HG03039 (cell line): ENCODE data around the gene PPP1R3F.

ENCODE experiments used
- ATAC-seq: cut with Tn5 transposase; IDR thresholded peaks from one replicate; pipeline ENCODE4 v1.9.1; 2021; ENCODE audit warnings: mild to moderate bottlenecking, moderate library complexity; ENCODE audit not compliant: unreplicated experiment

The PPP1R3F gene, protein sequence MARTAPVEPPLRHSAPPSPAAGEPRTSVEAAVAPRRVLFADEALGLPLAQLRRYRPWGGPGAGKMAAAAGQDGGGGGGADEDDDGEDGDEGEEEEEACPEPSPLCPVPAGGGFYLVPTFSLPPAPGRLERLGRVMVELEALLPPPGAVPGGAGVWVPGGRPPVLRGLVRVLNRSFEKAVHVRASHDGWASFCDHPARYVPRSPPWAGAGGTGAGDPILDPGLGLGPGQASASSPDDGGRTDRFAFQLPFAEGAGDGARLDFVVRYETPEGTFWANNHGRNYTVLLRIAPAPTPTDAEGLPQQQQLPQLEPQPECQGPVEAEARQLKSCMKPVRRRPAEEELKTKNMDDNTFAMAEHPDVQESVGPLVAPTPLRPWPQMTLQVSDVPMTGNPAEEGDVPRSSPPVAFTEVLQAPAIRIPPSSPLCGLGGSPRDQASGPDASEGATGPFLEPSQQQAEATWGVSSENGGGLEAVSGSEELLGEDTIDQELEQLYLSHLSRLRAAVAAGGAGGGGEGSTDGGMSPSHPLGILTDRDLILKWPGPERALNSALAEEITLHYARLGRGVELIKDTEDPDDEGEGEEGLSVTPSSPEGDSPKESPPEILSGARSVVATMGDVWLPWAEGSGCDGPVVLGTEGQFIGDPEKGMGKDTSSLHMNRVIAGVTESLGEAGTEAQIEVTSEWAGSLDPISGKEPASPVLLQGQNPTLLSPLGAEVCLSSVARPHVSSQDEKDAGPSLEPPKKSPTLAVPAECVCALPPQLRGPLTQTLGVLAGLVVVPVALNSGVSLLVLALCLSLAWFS

DNA sequence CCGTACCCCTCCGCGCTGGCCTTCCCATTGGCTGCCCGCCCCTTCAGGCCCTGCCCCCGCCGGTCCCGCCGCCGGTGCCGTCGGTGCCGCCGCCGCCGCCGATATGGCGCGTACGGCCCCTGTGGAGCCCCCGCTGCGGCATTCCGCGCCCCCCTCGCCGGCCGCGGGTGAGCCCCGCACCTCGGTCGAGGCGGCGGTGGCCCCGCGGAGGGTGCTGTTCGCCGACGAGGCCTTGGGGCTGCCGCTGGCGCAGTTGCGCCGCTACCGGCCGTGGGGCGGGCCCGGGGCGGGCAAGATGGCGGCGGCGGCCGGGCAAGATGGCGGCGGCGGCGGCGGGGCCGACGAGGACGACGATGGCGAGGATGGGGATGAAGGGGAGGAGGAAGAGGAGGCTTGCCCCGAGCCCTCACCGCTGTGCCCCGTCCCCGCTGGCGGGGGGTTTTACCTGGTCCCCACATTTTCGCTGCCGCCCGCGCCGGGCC lies at the start of gene PPP1R3F:
Gene PPP1R3F, plus strand, starts transcription at position 27 of the 482 bp plus-strand sequence. Its CDS starts 77 bp downstream, at position 104.
- peak; percentile 19 for ATAC-seq

DNA sequence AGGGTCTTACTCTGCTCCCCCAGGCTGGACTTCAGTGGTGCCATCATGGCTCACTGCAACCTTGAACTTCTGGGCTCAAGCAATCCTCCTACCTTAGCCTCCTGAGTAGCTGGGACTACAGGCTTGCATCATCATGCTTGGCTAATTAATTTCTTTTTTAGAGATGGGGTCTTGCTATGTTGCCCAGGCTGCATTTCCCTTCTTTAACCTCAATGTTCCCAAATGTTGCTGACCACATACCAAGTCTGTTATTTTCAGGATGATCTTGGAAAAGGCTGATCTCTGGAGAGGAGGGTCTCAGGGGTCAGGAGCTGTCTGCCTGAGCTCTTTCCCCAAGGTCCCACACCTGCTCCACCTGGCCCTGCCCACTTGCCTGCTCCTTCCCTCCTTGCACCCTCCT lies 49.5 kb upstream of the PPP1R3F start:
- ATAC-seq: no peak

DNA sequence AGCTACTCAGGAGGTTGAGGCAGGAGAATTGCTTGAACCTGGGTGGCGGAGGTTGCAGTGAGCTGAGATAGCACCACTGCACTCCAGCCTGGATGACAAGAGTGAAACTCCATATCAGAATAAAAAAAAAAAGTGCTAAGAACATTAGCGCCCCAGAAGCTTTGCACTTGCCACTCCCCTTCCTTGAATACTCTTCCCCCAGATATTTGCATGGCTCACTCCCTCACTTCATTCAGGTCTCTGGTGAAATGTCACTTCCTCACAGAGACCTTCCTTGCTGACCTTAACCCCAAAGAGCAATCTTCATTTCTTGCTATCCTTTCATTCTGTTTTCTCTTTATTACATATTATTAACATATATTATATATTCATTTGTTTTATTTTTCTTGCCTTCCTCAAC lies 47.7 kb upstream of the PPP1R3F start:
- ATAC-seq: no peak

DNA sequence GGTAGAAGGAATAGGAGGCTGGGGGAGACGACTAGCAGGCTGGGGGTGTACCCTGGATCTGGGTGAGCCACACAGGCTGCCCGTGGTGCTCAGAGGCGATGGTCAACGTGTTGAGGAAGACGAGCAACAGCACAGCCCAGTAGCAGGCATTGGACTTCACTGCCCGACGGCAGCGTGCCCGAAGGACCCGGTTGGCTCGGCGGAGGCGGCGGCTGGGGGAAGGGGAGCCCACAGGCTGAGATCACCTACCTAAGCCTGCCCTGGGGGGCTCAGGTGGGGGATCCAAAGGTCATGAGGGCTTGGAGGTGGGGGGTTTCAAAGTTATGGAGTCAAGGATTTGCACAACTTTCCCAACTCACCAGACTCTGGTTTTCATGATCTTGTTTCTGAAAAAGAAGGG lies 43.7 kb upstream of the PPP1R3F start:
- no peak for ATAC-seq

DNA sequence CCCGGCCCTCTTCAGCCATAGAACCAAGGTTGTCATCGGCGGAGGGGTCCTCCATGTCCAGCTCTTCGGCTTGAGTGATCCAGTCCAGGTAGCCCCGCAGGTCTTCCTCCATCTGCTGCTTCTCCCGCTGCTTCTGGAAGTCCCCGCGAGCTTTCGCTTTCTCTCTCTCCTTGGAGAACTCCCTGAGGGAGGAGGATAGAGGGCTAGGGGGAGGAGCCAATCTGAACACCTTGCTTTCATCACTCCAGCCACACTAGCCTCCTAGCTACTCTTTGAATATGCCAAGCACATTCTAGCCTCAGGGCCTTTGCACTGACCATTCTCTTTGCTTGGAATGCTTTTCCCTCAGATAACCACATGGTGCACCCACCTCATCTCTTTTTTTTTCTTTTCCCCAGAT lies 42.6 kb upstream of the PPP1R3F start:
- ATAC-seq: no peak

DNA sequence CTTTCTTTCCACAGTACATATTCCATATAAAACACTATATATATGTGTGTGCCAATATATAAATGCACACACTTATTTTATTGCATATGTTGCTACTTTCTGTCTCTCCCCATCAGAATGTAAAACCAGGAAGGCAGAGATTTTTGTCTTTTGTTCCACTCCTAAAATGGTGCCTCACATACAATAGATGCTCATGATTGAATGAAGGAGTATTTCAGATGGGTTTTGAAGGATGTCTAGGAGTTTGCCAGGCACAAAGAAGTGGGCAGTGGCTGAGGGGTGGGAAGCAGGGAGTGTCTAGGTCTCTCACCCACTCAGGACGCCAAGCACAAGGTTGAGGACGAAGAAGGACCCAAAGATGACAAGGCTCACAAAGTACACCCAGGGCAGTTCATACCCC lies 41.9 kb upstream of the PPP1R3F start:
- no peak for ATAC-seq

DNA sequence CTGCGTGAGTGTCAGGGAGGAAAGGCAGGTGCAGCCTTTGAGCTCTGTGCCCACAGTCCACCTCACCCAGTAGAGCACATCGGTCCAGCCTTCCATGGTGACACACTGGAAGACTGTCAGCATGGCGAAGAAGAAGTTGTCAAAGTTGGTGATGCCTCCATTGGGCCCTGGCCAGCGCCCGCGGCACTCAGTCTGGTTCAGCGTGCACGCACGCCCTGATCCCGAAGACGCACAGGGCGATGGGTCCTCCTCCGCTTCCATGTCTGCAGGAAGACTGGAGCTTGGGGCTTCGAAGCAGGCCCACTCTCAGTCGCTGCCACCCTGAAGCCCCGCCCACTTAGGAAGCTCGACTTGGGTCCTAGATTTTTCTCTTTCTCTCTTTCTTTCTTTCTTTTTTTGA lies 41.4 kb upstream of the PPP1R3F start:
- ATAC-seq: no peak

DNA sequence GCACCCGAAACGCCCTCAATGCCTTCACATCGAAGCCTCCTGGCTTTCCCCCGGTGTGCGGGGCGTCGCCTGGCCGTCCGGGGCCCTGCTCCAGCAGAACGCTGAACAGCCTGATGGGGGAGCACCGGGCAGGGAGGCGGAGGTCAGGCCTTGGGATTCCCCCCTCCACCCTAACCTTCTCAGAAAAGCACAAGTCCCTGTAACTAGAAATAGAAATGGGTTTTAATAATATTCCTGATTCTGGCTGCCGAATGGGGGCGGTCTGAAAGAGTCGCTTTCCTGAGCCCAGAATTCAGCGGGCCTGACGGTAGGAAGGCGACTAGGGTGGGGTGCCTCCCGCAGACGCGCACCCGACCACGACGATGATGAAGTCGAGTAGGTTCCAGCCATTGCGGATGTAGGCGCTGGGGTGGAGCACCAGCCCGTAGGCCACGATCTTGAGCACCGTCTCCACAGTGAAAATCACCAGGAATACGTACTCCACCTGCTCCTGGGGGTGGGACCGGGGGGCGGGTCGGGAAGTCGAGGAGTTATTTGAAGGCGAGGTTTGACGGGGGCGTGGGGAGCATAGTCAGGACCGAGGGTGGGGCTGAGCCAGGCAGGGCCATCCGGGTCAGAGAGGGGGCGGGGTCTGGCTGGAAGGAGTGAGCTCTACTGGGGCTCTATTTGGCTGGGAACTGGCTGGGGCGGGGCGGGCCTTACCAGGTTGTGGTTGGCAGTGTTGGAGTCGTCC lies 38.9 kb upstream of the PPP1R3F start:
- peak; percentile 50 for ATAC-seq

DNA sequence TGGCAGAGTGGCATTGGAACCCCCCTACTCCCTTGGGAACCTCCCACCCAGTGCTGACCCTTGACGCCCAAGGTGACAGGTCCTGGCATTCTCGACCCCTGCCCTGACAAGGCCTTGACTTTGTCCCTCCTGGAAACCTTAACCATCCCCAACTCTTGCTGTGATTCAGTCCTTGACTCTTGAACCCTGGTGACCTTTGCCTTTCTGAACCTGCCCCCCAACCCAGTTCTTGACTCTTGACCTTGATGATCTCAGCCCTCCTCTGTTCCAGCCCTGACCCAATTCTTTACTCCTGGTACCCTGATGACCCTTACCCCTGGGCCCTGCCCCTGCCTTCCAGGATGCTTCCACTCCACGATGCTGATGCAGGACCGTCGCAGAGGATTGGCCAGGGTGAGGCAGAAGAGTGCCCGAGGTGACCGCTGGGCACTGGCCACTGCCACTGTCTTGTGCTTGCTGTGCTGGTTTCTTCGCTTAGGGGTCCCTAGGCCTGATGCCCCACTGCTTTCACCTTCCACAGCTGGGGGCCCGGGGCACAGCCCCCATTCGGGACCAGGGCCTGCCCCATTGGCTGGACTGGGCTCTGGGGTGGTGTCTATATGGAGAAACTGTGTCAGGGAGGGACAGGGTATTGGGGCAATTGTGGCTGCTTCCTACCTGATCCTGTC lies 38.1 kb upstream of the PPP1R3F start:
- ATAC-seq: no peak

DNA sequence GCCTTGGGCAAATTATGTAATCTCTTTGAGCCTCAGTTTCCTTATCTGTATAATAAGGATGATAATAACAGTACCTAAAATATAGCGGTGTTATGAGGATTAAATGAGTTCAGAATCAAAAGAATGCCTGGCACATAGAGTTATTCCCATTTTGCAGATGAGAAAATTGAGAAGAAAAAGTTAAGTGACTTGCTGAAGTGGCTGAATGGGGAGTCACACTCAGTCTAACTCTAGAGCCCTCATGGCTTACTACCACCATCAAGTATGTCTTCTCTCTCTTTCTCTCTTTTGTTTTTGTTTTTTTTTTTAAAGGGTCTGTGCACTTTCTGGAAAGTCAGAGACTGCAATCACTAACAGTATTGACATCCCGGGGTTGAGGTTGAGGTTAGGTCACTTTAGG lies 37.1 kb upstream of the PPP1R3F start:
- ATAC-seq: no peak

DNA sequence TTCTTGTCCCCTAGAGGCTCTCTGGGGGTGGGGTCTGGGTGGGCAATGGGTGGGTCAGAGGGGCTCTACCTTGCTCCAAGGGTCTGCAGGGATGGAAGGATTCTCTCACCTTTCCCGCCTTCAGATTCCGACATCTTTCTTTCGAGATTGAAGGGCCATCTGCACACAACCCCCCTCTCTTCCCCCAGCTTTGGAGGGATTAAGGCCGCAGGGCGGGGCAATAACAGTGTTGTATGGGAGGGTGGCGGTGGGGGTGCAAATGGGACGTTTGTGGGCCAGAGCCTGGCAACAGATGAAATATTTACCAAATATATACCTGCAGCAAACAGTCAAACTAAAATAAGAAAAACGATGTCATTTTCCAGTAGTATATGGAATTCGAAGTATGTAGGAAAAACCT lies 36.4 kb upstream of the PPP1R3F start, which contains the start of gene CACNA1F:
Gene CACNA1F, minus strand, starts transcription at position 165 of the 400 bp plus-strand sequence. Its CDS starts 31 bp downstream, at position 134.
- ATAC-seq: no peak

DNA sequence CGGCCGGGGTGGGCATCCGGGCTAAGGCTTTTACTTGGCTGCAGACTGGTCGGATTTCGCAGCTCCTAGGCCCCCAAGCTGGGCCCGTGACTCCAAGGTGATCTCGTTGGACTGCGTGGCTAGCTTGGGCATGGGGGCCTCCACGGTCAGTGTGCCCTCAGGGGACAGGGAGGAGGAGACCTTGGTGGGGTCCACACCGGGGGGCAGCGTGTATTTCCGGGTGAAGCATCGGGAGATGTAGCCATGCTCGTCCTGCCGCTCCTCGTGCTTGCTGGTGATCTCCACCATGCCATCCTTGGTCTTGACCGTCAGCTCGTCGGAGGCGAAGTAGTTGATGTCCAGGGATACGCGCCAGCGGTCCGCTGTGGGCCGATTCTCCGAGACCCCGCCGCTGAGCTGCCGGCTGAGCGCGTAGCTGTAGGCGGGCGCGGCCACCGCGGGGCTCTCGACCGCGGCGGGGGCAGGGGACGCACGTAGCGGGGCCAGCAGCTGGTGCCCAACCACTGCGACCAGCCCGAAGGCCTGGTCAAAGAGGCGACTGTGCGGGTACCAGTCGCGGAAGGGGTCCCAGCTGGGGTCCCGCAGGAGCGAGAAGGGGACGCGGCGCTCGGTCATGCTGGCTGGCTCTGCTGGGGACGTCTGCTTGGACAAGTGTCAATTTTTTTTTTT lies 35.6 kb upstream of the PPP1R3F start:
- ATAC-seq: no peak

DNA sequence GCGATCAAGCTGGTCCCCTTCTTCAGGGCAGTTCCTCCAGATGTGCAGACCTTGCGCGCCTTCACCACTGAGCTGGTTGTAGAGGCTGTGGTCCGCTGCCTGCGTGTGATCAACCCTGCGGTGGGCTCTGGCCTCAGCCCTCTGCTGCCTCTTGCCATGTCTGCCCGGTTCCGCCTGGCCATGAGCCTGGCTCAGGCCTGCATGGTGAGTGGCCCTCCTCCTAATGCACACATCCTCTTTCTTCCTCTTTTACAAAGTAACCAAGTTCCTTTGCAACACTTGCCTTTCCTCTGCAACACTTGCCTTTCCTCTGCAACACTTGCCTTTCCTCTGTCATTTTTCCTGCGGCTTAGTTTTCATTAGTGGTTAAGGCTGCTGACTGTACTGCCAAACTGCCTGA lies 32.5 kb upstream of the PPP1R3F start:
- no peak for ATAC-seq

DNA sequence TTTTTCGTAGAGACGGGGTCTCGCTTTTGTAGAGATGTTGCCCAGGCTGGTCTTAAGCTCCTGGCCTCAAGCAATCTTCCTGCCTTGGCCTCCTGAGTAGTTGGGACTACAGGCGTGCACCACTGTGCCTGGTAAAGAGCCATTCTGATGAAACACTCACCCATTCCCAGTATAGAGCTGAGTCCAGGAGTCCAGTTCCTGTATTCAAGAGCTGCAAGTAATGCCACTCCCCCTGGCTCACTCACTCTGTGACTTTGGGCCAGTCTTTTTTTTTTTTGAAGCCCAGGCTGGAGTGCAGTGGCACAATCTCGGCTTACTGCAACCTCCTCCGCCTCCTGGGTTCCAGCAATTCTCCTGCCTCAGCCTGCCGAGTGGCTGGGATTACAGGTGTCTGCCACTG lies 30.9 kb upstream of the PPP1R3F start:
- ATAC-seq: no peak

DNA sequence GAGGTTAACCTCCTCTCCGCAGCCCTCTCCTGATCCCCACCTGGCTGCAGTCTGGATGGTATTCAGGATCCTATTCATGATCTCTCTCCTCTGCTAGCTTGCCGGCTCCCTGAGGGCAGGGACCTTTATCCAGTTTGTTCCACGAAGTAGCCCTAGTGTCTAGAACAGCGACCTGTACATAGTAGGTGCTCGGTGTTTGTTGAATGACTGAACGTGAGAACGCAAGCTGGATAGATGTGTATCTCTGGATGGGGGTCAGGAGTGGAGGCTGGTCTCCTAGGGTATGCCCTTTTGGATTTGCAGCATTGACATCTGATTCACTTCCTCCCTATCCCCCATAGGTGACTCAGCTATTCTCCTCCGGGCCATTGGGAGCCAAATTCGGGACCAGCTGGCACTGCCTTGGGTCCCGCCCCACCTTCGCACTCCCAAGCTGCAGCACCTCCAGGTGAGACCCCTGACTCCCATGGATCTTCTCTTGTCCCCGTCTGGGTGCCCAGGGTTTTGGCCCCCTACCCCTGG lies 27.0 kb upstream of the PPP1R3F start:
- no peak for ATAC-seq

DNA sequence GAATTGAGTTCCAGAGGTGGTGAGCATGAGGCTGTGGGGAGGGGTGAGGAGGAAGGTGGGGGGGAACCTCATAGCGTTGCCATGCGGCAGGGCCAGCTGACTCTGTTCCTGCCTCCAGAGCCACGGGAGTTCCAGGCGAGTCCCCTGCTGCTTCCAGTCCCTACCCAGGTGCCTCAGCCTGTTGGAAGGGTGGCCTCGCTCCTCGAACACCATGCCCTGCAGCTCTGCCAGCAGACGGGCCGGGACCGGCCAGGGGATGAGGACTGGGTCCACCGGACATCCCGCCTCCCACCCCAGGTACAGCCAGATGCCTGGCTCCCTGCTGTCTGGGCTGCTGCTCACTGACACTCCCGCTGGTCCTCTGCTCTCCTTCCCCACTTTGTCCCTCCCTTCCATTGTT lies 26.4 kb upstream of the PPP1R3F start:
- ATAC-seq: no peak

DNA sequence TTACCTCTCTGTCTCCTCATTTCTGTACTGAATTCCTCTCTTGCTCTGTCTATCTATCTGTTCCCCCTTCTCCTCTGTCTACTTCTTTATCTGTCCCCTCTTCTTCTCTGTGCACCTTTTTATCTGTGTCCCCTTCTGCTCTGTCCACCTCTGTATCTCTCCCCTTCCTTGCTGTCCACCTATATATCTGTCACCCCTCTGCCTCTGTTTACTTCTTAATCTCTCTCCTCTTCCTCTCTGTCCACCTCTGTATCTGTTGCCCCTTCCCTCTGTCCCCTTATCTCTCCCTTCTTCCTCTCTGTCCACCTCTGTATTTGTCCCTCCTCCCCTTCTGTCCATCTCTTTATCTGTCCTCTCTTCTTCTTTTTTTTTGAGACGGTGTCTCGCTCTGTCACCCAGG lies 25.4 kb upstream of the PPP1R3F start:
- ATAC-seq: no peak

DNA sequence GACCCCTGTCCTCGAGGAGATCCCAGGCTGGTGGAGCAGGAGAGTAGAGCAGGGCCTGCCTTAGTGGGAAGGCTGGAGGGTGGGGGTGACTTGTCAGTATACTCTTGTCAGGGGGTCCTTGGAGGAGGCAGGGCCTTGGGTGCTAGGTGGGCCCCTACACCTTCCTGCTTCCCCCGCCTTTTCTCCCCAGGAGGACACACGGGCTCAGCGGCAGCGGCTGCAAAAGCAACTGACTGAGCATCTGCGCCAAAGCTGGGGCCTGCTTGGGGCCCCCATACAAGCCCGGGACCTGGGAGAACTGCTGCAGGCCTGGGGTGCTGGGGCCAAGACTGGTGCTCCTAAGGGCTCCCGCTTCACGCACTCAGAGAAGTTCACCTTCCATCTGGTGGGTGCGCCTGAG lies 23.1 kb upstream of the PPP1R3F start:
- ATAC-seq: no peak

DNA sequence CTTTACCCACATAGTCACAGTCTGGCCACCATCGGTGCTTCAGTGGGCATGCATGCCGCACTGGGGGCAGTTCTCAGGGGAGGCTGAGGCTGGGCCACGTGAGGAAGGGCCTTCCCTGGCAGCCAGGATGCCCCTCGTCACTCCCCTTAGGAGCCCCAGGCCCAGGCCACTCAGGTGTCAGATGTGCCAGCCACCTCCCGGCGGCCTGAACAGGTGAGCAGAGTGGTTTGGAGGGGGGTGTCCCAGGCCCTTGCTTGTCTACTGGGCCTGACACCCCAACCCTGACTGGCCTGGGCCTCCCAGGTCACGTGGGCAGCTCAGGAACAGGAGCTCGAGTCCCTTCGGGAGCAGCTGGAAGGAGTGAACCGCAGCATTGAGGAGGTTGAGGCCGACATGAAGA lies 22.2 kb upstream of the PPP1R3F start:
- ATAC-seq: no peak
